ENCODE data around the gene UBB. TPM values are rescaled to one million over a fixed set of nuclear protein-coding genes. Genes with fewer than 3 reads are reported as not detected.

The UBB gene
- total and polyA plus RNA-seq, 2 experiments from 2014 or later, result 1,467 to 1,854 TPM

- no peak for DNase-seq (ENCODE audit: low read depth in 1 of 2, low spot score in 1 of 2)
- H3K4me1 ChIP-seq (ENCODE audit: low read depth), result no peaks in the 10 kb centered on the region
- no peak overlapping the region for H3K27ac ChIP-seq
- H3K9me3 ChIP-seq (ENCODE audit: low read depth), result no peaks in the 10 kb centered on the region
- TF ChIP-seq CTCF (IDR thresholded peaks at IDR 0.05; ENCODE audit: low read depth, low read length), result no peak
- no peaks in the 10 kb centered on the region for H3K36me3 ChIP-seq
- H3K27me3 ChIP-seq, result no peaks in the 10 kb centered on the region
- H3K4me3 ChIP-seq, result no peak overlapping the region
Measured at GRCh38 chr17:16358394-16358793, 22.5 kb upstream of the UBB start.

DNA sequence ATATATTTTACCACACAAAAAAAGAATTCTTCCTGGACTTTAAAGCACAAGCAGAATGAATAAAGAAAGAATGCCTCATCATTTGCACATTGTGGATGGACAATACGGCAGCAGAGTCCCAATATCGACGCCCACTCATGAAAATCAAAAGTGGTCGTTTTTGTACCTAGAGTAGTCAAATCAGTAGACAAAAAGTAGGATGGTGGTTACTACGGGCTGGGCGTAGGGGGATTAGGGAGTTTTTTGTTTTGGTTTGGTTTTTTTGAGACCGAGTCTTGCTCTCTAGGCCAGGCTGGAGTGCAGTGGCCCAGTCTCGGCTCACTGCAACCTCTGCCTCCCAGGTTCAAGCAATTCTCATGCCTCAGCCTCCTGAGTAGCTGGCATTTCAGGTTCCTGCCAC, 19.0 kb upstream of the UBB start:
- Histone ChIP-seq H3K36me3 (no peaks in the 10 kb centered on the region), H3K27me3 (no peaks in the 10 kb centered on the region), H3K4me3 (no peak overlapping the region), H3K9me3 (ENCODE audit: low read depth) (no peaks in the 10 kb centered on the region), H3K27ac (no peak overlapping the region), H3K4me1 (ENCODE audit: low read depth) (no peaks in the 10 kb centered on the region)
- TF ChIP-seq CTCF (IDR thresholded peaks at IDR 0.05; ENCODE audit: low read depth, low read length), result no peak
- DNase-seq (ENCODE audit: low read depth in 1 of 2, low spot score in 1 of 2), result no peak

GRCh38 chr17:16363749-16364536, 16.9 kb upstream of the UBB start:
- no peaks in the 10 kb centered on the region for H3K36me3 ChIP-seq
- H3K4me1 ChIP-seq (ENCODE audit: low read depth), result no peaks in the 10 kb centered on the region
- H3K27ac ChIP-seq, result no peak overlapping the region
- peak; percentile 82 to 84 for DNase-seq (ENCODE audit: low read depth in 1 of 2, low spot score in 1 of 2)
- H3K4me3 ChIP-seq, result no peak overlapping the region
- peak; percentile 97 for TF ChIP-seq CTCF (IDR thresholded peaks at IDR 0.05; ENCODE audit: low read depth, low read length)
- no peaks in the 10 kb centered on the region for H3K9me3 ChIP-seq (ENCODE audit: low read depth)
- H3K27me3 ChIP-seq, result no peaks in the 10 kb centered on the region

DNA sequence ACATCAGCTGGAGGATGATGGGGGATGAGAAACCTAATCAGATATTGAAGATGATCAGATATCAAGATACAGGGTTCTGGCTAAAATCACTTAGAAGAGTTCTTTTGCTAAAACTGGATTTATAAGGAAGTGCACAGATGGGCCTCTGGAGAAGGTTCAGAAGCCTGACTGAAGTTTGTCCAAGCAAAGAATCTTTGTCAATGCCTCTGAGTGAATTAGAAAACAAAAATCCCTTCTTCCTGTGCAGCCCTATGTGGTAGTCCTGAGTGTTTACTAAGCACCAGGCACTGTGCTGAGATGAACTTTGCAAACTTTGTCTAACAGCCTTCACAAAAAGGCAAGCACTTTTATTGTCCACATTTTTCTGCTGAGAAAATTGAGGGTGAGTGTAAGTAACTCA, 16.3 kb upstream of the UBB start:
- DNase-seq (ENCODE audit: low read depth in 1 of 2, low spot score in 1 of 2), result no peak
- H3K4me3 ChIP-seq, result no peak overlapping the region
- no peak overlapping the region for H3K27ac ChIP-seq
- H3K36me3 ChIP-seq, result no peaks in the 10 kb centered on the region
- no peaks in the 10 kb centered on the region for H3K4me1 ChIP-seq (ENCODE audit: low read depth)
- H3K27me3 ChIP-seq, result no peaks in the 10 kb centered on the region
- no peaks in the 10 kb centered on the region for H3K9me3 ChIP-seq (ENCODE audit: low read depth)
- TF ChIP-seq CTCF (IDR thresholded peaks at IDR 0.05; ENCODE audit: low read depth, low read length), result no peak

- H3K27ac ChIP-seq, result no peak overlapping the region
Measured at GRCh38 chr17:16371742-16372141, 9.1 kb upstream of the UBB start.

More at GRCh38 chr17:16371742-16372141, 9.1 kb upstream of the UBB start:
- Histone ChIP-seq H3K36me3 (no peaks in the 10 kb centered on the region), H3K4me1 (ENCODE audit: low read depth) (no peaks in the 10 kb centered on the region), H3K9me3 (ENCODE audit: low read depth) (no peaks in the 10 kb centered on the region), H3K27me3 (no peaks in the 10 kb centered on the region), H3K4me3 (no peak overlapping the region)
- peak in 1 of 2 donors; percentile 55 for DNase-seq (ENCODE audit: low read depth in 1 of 2, low spot score in 1 of 2)
- TF ChIP-seq CTCF (IDR thresholded peaks at IDR 0.05; ENCODE audit: low read depth, low read length), result no peak
